HL-60 (cell line): Measurements from ENCODE around the gene GGA1.
A peak's percentile ranks its signal among the peaks of the same experiment; 100 is the strongest.

Source experiments
- DNase-seq, 2 experiments: peaks; one replicate each; pipeline ENCODE4 v3.0.0-alpha.2; 2010 to 2020; ENCODE audit warnings: low read depth in 1 of 2, low spot score in 1 of 2
- H3K27ac ChIP-seq: fragments of 250-450 bp; sonication (Bioruptor Pico); replicated peaks from 2 replicates; pipeline ENCODE4 v1.5.1; 2020; ENCODE audit warnings: mild to moderate bottlenecking, moderate library complexity
- H3K27me3 ChIP-seq: fragments of 250-450 bp; sonication (Bioruptor Pico); 2 replicates; pipeline ENCODE4 v1.5.1; 2021; ENCODE audit warnings: mild to moderate bottlenecking, moderate library complexity; ENCODE audit not compliant: insufficient read depth, poor library complexity, severe bottlenecking
- H3K4me3 ChIP-seq: replicated peaks from 2 replicates; pipeline ENCODE4 v1.5.1; 2011; ENCODE audit warnings: mild to moderate bottlenecking, control low read depth, low read length; ENCODE audit not compliant: insufficient read depth
- CTCF ChIP-seq: IDR thresholded peaks from one replicate; pipeline ENCODE4 v1.5.1; 2011; ENCODE audit warnings: low read length, control low read depth, inconsistent platforms; ENCODE audit not compliant: insufficient read depth
- GABPA ChIP-seq: IDR thresholded peaks from 2 replicates; pipeline ENCODE4 v1.6.1; 2012; ENCODE audit warnings: low read depth
- POLR2AphosphoS5 ChIP-seq: IDR thresholded peaks from 2 replicates; pipeline ENCODE4 v1.6.1; 2012; ENCODE audit warnings: low read depth
- REST ChIP-seq: IDR thresholded peaks from 2 replicates; pipeline ENCODE4 v1.6.1; 2012; ENCODE audit warnings: low read depth; ENCODE audit not compliant: insufficient replicate concordance
- SPI1 ChIP-seq: IDR thresholded peaks from 2 replicates; pipeline ENCODE4 v1.6.1; 2012; ENCODE audit warnings: low read depth, mild to moderate bottlenecking, borderline replicate concordance

Gene GGA1

GRCh38 chr22:37636186-37636948, 27.7 kb downstream of the GGA1 start:
- Histone ChIP-seq H3K4me3 (no peak overlapping the region), H3K27me3 (no peaks in the 10 kb centered on the region), H3K27ac (peak overlapping the region; percentile 87)
- DNase-seq: peak in 1 of 2 experiments; percentile 81
- TF ChIP-seq SPI1 (peak; percentile 76; the same call in 1 of the 2 replicates), CTCF (peak; percentile 26), POLR2AphosphoS5 (0 out of 2 replicates have a peak, but pooled peaks have one; percentile 4), REST (no peak)

- DNase-seq: no peak
- no peak for TF ChIP-seq REST
- no peak for TF ChIP-seq POLR2AphosphoS5
- TF ChIP-seq SPI1: no peak
- TF ChIP-seq CTCF: no peak
- TF ChIP-seq GABPA: no peak
- no peak overlapping the region for H3K4me3 ChIP-seq
- H3K27ac ChIP-seq: peak overlapping the region; percentile 87
- H3K27me3 ChIP-seq: no peaks in the 10 kb centered on the region
Measured at GRCh38 chr22:37636949-37637273, 28.3 kb downstream of the GGA1 start.

GRCh38 chr22:37638391-37639069, 29.9 kb downstream of the GGA1 start:
- Histone ChIP-seq H3K27me3 (no peaks in the 10 kb centered on the region), H3K4me3 (no peak overlapping the region), H3K27ac (peak overlapping the region; percentile 10; the same call in 1 of the 2 replicates)
- TF ChIP-seq GABPA (no peak), REST (no peak), SPI1 (no peak), CTCF (no peak), POLR2AphosphoS5 (no peak)
- DNase-seq: no peak
